Measurements from ENCODE around the gene RNGTT.

Gene RNGTT

GRCh38 chr6:88677356-88677755 lies 286.1 kb downstream of the RNGTT start:
- no peak for TF ChIP-seq CTCF (IDR thresholded peaks at IDR 0.05; ENCODE audit: low read depth, low read length)
- no peak overlapping the region for H3K4me3 ChIP-seq (ENCODE audit: low read depth, low read length)
- DNase-seq = no peak
- H3K27me3 ChIP-seq (ENCODE audit: insufficient read depth, low read depth, severe bottlenecking) = no peaks in the 10 kb centered on the region
- no peaks in the 10 kb centered on the region for H3K9me3 ChIP-seq (ENCODE audit: severe bottlenecking)
- no peaks in the 10 kb centered on the region for H3K36me3 ChIP-seq
- no peak overlapping the region for H3K27ac ChIP-seq

DNA sequence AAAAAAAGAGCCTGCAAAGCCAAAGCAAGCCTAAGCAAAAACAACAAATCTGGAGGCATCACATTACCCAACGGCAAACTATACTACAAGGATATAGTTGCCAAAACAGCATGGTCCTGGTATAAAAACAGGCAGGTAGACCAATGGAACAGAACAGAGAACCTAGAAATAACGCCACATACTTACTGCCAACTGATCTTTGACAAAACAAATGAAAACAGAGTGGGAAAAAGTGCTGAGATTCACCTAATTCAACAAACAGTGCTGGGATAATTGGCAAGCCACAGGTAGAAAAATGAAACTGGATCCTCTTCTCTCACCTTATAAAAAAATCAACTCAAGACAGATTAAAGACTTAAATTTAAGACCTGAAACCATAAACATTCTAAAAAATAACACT lies 291.8 kb downstream of the RNGTT start:
- H3K27ac ChIP-seq = no peak overlapping the region
- peaks cover 10% of the 10 kb centered on the region for H3K9me3 ChIP-seq (ENCODE audit: severe bottlenecking)
- no peaks in the 10 kb centered on the region for H3K36me3 ChIP-seq
- no peak for DNase-seq
- no peaks in the 10 kb centered on the region for H3K27me3 ChIP-seq (ENCODE audit: insufficient read depth, low read depth, severe bottlenecking)
- H3K4me3 ChIP-seq (ENCODE audit: low read depth, low read length) = no peak overlapping the region
- no peak for TF ChIP-seq CTCF (IDR thresholded peaks at IDR 0.05; ENCODE audit: low read depth, low read length)

- no peak for TF ChIP-seq CTCF (IDR thresholded peaks at IDR 0.05; ENCODE audit: low read depth, low read length)
- DNase-seq = no peak
- peaks cover 10% of the 10 kb centered on the region for H3K9me3 ChIP-seq (ENCODE audit: severe bottlenecking)
Measured at GRCh38 chr6:88670369-88670768, 293.0 kb downstream of the RNGTT start.

DNA sequence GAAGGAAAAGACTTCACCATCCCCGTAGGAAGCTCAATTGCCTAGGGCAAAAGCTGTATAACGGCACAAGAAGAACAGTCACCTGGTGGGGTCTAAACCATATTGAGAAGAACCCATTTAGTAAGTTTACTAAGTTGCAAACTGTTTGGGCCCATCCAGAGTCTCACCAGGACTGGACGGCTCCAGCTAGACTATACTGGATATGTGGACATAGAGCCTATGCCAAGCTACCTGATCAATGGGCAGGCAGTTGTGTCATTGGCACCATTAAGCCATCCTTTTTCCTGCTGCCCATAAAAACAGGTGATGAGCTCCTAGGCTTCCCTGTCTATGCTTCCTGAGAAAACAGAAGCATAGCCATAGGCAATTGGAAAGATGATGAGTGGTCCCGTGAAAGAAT lies 293.9 kb downstream of the RNGTT start:
- DNase-seq = no peak
- H3K9me3 ChIP-seq (ENCODE audit: severe bottlenecking) = peaks cover 10% of the 10 kb centered on the region
- no peak overlapping the region for H3K27ac ChIP-seq
- no peak for TF ChIP-seq CTCF (IDR thresholded peaks at IDR 0.05; ENCODE audit: low read depth, low read length)
- H3K27me3 ChIP-seq (ENCODE audit: insufficient read depth, low read depth, severe bottlenecking) = no peaks in the 10 kb centered on the region
- no peaks in the 10 kb centered on the region for H3K36me3 ChIP-seq
- no peak overlapping the region for H3K4me3 ChIP-seq (ENCODE audit: low read depth, low read length)

More at GRCh38 chr6:88670369-88670768, 293.0 kb downstream of the RNGTT start:
- no peak overlapping the region for H3K4me3 ChIP-seq (ENCODE audit: low read depth, low read length)
- H3K27me3 ChIP-seq (ENCODE audit: insufficient read depth, low read depth, severe bottlenecking) = no peaks in the 10 kb centered on the region
- H3K27ac ChIP-seq = no peak overlapping the region
- H3K36me3 ChIP-seq = no peaks in the 10 kb centered on the region

DNA sequence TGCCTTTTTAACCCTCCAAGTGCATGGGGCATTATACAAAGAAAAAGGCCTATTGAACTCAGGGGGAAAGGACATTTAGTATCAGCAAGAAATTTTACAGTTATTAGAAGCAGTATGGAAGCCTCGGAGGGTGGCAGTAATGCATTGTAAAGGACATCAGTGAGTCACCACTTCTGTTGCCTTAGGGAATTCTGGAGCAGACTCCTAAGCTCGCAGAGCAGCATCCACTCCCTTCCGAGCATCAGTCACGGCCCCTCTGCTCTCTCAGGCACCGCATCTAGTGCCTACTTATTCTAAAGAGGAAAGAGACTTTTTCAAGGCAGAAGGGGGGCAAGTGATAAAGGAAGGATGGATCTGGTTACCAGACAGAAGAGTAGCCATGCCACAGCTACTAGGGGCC lies 296.5 kb downstream of the RNGTT start:
- Histone ChIP-seq H3K27me3 (ENCODE audit: insufficient read depth, low read depth, severe bottlenecking) (no peaks in the 10 kb centered on the region), H3K27ac (no peak overlapping the region), H3K36me3 (no peaks in the 10 kb centered on the region), H3K4me3 (ENCODE audit: low read depth, low read length) (no peak overlapping the region), H3K9me3 (ENCODE audit: severe bottlenecking) (peaks cover 12% of the 10 kb centered on the region)
- no peak for DNase-seq
- TF ChIP-seq CTCF (IDR thresholded peaks at IDR 0.05; ENCODE audit: low read depth, low read length) = no peak

- TF ChIP-seq CTCF (IDR thresholded peaks at IDR 0.05; ENCODE audit: low read depth, low read length) = no peak
- Histone ChIP-seq H3K36me3 (no peaks in the 10 kb centered on the region), H3K27me3 (ENCODE audit: insufficient read depth, low read depth, severe bottlenecking) (no peaks in the 10 kb centered on the region), H3K4me3 (ENCODE audit: low read depth, low read length) (no peak overlapping the region), H3K9me3 (ENCODE audit: severe bottlenecking) (peaks cover 2% of the 10 kb centered on the region), H3K27ac (no peak overlapping the region)
- DNase-seq = no peak
Measured at GRCh38 chr6:88665131-88665530, 298.3 kb downstream of the RNGTT start.

All from WERI-Rb-1 (cell line).